ENCODE results near the gene RTKN.
"Not testable (repeated sequence)": the region's sequence is repeated elsewhere in the genome, so short reads cannot be mapped to it uniquely, and the experiment has no call there.

Gene RTKN

GRCh38 chr2:74441690-74442482, at the start of gene RTKN:
TSS of gene RTKN (minus strand) at chr2:74441937. CDS start at chr2:74441816, 121 bp downstream.
- no peak for TF ChIP-seq CTCF (conservative IDR thresholded peaks at IDR 0.05; ENCODE audit: low read depth, low read length)
- H3K4me3 ChIP-seq (ENCODE audit: low read length): peak within 1 kb of the TSS; percentile 65
- DNase-seq (ENCODE audit: low read depth): no peak

GRCh38 chr2:74489906-74490305, 48.2 kb upstream of the RTKN start:
- H3K4me3 ChIP-seq (ENCODE audit: low read length): no peak overlapping the region
- no peak for TF ChIP-seq CTCF (conservative IDR thresholded peaks at IDR 0.05; ENCODE audit: low read depth, low read length)
- DNase-seq (ENCODE audit: low read depth): no peak

- TF ChIP-seq CTCF (conservative IDR thresholded peaks at IDR 0.05; ENCODE audit: low read depth, low read length): no peak
- no peak overlapping the region for H3K4me3 ChIP-seq (ENCODE audit: low read length)
- DNase-seq (ENCODE audit: low read depth): no peak
These were observed 47.1 kb upstream of the RTKN start for GRCh38 chr2:74488643-74489481.

GRCh38 chr2:74486141-74486540, 44.4 kb upstream of the RTKN start:
- DNase-seq (ENCODE audit: low read depth): no peak
- no peak overlapping the region for H3K4me3 ChIP-seq (ENCODE audit: low read length)
- no peak for TF ChIP-seq CTCF (conservative IDR thresholded peaks at IDR 0.05; ENCODE audit: low read depth, low read length)

GRCh38 chr2:74483675-74484164, 42.0 kb upstream of the RTKN start:
- peak overlapping the region; percentile 84 for H3K4me3 ChIP-seq (ENCODE audit: low read length)
- not testable (repeated sequence) for DNase-seq (ENCODE audit: low read depth)

- DNase-seq (ENCODE audit: low read depth): peak; percentile 83
- peak; percentile 93 for TF ChIP-seq CTCF (conservative IDR thresholded peaks at IDR 0.05; ENCODE audit: low read depth, low read length)
- H3K4me3 ChIP-seq (ENCODE audit: low read length): peak within 1 kb of the TSS; percentile 84
These were observed 41.3 kb upstream of the RTKN start, which contains the start of the genes CCDC142 and TTC31 for GRCh38 chr2:74482801-74483674. TSS of gene CCDC142 (minus strand) at chr2:74482998. CDS start at chr2:74482837, 161 bp downstream. TSS of gene TTC31 (plus strand) at chr2:74483081. CDS start at chr2:74483096, 15 bp downstream.
